GM20000 (cell line): ENCODE data around the gene ABCB10.

Experiments used
- DNase-seq: peaks from one replicate; pipeline ENCODE4 v3.0.0; 2012; ENCODE audit warnings: low spot score
- TF ChIP-seq, protein P1 (sequence below): IDR thresholded peaks from 2 replicates; pipeline ENCODE4 v1.5.1; 2012; ENCODE audit warnings: mild to moderate bottlenecking, control low read depth; ENCODE audit errors: extremely low read depth, missing control alignments

Gene ABCB10

DNA sequence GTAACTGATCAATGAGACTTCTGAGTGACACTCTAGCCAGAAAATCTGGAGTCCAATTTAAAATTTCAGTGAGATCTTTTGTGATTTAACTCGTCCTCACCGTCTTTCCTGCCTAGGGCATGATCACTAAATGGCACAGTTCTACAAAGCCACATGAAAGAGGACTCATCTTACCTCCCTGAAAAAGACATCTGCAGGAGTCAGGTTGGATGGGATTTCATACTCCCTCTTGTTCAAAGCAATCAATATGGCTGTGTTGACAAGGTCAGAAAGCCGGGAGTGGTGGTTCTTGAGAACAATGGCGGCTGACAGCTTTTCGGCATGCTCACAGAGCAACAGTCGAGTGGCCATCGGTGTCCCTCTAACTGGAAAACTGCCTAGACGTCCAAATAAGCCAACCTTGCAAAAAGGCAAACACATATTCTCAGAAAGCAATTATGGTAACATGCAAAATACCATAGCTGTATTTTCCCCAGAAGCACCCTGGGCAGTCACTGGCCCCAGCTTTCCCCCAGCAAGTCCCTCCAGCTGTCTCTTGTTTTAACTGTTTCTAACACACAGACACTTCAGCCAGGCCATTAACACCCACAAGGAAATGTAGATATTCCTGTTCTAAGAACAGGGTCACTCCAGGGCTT lies 88.0 kb downstream of the ABCB10 start:
- TF ChIP-seq, protein P1, sequence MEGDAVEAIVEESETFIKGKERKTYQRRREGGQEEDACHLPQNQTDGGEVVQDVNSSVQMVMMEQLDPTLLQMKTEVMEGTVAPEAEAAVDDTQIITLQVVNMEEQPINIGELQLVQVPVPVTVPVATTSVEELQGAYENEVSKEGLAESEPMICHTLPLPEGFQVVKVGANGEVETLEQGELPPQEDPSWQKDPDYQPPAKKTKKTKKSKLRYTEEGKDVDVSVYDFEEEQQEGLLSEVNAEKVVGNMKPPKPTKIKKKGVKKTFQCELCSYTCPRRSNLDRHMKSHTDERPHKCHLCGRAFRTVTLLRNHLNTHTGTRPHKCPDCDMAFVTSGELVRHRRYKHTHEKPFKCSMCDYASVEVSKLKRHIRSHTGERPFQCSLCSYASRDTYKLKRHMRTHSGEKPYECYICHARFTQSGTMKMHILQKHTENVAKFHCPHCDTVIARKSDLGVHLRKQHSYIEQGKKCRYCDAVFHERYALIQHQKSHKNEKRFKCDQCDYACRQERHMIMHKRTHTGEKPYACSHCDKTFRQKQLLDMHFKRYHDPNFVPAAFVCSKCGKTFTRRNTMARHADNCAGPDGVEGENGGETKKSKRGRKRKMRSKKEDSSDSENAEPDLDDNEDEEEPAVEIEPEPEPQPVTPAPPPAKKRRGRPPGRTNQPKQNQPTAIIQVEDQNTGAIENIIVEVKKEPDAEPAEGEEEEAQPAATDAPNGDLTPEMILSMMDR, result no peak
- no peak for DNase-seq

DNA sequence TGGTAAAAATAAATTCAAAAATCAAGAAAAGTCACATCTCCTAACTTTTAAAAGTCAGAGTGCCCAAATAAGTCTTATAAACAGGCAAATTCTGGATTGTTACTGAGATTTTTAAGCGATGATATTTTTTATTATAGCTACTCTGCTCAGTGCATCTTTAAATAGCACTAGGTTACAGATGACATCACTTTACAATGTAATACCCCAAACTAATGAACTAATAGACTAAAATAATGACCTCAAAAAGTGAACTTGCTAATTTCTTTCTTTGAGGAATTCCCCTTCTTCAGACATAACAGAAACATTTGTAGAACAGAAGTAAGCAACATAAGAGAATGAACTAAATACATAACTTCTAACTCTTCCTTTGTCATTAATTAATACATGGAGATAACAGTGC lies 91.6 kb downstream of the ABCB10 start:
- DNase-seq, result no peak

More for the DNA sequence above, 91.6 kb downstream of the ABCB10 start:
- TF ChIP-seq, protein P1, result no peak
